HCEC 1CT (cell line): Measurements from ENCODE around the gene COL8A1.

ENCODE experiments used
- DNase-seq: peaks from one replicate; pipeline ENCODE4 v3.0.0-alpha.2; 2017

Gene COL8A1

DNA sequence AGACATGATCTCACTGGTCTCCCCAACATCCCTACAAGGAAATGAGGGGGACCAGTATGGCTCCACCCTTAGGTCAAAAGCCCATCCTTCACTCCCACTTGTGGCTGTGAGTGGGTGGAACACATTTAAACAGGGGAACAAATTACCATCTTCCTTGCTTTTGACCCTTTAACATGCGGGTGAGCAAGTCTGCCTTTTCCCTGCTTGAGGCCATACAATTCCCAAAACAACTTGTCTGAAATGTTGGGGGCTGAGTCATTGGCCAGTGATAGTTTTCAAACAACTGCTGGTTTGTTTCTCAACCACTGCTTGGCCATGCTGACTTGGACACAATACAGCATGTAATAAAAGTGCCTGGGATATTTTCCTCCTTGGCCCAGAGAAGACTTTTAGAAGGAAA, 39.6 kb downstream of the COL8A1 start:
- DNase-seq, result peak; percentile 89

DNA sequence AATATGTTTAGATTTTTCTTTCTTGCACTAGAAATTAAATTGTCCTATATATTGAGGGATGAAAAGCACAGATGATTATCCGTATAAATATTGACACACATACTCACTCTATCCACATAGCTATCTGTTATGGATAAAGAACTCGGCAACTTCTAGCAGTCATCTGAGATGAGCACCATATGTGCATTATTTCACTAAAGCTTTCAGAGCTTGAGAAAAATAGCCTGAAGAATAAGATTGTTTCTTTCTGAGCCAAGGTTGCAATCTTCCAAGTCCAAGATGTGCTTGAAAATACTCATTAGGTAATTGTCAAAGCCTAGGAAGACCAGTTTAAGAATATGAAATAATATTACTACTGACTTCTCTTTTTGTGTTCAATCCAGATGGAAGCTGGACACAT, 40.5 kb downstream of the COL8A1 start:
- no peak for DNase-seq

DNA sequence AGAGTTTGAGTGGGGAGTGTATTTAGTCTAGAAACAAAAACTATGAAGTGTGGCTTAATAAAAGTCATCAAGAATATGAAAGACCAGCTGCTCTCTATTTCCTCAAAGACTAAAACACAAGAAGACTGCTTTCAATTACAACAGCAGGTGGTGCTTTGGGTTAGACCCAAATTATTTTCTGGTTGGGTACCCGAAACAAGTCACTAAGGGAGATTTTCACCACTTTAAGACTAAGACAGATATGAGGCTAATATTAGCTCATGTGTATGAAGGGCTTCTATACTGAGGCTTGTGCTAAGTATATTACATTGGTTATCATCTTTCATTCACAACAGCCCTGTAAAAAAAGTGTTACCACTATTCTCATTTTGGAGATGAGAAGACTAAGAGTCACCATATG, 43.1 kb downstream of the COL8A1 start:
- no peak for DNase-seq

DNA sequence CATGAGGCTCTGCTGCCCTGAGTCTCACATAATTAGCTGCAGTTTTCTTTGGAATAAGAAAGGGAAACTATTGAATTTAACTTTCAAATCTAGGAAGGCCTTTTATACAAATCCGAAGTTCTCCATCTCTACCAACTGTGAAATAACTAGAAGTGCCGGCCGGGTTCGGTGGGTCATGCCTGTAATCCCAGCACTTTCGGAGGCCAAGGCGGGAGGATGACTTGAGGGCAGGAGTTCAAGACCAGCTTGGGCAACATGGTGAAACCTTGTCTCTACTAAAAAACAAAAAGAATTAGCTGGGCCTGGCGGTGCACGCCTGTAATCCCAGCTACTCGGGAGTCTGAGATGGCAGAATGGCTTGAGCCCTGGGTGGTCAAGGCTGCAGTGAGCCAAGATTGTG, 43.6 kb downstream of the COL8A1 start:
- no peak for DNase-seq

DNA sequence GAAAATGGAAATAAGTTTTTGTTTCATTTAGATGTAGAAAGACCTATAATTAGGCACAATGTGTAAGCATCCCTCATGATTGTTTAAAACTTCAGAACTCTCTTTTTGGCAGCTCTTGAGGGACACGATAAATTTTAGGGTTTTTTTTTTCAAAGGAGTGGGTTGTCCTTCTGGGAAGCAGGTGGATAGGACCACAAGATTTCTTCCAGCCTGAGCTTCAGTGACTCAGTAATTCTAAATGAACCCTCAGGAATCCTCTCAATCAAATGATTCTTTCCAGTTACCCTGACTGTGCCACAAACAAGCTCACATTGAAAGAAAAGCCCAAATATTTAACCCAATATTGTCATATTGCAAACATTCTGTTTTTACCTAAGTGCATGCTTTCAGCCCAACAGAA, 45.1 kb downstream of the COL8A1 start:
- DNase-seq, result no peak

DNA sequence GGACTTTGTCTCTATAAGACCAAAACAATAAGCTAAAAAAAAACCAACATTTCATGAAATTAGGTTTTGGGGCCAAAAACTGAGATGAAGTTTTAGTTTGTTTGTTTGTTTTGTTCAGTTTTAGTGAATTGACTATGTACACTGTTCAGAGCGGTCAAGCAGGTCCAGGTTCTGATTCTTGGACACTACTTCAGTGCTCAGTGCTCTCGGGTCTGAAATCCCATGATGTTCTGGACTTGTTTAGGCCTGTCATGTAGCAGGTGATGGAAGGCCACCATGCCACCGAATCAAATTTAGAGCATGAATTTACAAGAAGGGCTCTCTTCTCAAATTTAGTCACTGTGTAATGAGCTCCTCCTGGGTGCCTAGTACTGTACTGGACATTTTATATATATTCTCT, 45.5 kb downstream of the COL8A1 start:
- DNase-seq, result no peak

DNA sequence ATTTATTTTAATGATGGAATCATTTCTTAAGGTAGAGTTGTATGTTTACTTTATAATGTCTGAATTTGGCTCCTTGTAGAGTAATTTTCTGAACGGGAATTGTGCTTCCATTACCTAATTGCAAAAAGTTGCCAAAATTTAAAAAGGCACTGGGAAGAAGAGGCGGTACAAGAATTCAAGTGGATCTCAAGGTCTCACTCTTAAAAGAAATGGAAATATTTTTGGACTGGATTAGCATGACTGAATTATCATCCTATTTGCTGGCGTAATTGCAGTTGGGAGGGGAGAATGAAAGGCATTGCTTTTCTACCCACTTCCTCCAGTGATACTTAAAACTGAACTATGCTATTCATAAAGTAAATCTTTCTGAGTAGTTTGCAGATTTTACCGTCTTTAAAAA, 46.2 kb downstream of the COL8A1 start:
- no peak for DNase-seq

DNA sequence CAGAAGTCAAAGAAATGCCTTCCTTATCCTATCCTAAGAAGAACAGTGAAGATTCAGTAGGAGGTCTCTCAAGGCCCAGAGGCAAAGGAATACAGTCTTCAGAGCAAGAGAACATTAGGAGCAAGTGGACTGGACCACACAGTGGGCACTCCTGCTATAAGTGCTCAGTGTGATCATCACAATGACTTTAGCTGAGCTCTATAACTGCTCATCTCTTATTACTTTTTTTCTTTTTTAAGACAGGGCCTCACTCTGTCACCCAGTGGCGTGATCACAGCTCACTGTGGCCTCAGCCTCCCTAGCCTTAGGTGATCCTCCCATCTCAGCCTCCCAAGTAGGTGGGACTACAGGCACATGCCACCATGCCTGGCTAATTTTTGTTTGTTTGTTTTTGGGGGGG, 48.1 kb downstream of the COL8A1 start:
- DNase-seq, result no peak

DNA sequence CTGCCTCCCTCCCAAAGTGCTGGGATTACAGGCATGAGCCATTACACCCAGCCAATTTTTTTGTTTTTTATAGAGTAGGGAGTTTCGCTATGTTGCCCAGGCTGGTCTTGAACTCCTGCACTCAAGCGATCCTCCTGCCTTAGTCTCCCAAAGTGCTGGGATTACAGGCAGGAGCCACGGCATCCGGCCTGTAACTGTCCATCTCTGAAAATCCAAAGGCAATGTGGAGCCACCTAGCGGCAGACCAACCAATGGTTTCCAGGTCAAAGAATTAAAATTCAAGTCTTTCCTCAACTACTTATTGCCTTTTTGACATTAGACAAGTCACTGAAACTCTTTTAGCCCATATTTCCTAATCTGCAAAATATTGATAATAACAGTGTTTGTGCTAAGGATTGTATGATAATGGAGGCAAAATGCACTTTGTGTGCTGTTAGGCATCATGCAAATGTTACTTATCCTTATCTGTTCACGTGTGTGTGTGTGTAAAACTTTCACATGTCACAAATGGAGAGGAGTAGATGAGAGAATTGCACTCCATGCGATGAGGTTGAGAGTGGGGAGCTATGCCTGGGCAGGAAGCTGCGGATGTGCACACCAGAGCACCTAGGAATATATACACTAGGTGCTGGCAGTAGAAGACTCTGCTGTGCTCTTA, 48.7 kb downstream of the COL8A1 start:
- DNase-seq, result peak; percentile 72

DNA sequence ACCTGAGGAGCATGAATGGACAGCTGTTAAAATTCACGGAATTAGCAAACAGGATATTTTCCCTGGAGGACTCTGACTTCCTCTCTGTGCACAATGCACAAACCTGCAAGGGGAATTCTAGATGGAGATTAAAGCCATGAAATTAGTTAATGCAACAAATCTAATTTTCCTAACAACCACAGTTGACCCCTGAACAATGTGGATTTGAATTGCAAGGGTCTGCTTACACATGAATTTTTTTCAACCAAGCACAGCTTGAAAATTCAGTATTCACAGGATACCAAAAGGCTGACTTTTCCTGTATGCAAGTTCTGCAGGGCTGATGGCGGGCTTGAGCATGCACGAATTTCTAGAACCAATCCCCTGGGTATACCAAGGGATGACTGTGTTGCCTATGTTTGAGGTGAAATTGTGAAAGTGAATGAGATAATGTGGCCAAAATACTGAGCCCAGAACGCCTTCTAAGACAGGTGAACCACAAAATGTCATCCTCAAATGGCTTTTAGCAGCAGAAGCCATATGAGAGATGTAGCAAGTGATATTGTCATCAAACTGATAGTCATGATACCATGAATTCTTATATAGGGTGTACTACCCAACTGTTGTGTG, 52.5 kb downstream of the COL8A1 start:
- no peak for DNase-seq

DNA sequence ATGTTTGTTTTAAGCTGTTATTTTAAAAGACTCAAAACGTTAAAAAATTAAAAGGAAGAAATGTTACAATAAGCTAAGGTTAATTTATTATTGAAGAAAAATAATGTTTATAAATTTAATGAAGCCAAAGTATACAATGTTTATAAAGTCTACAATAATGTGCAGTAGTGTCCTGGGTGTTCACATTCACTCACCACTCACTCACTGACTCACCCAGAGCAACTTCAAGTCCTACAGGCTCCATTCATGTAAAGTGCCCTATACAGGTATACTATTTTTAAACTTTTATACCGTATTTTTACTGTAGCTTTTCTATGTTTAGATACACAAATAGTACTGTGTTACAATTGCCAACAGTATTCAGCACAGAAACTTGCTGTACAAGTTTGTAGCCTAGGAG, 55.2 kb downstream of the COL8A1 start:
- DNase-seq, result no peak

DNA sequence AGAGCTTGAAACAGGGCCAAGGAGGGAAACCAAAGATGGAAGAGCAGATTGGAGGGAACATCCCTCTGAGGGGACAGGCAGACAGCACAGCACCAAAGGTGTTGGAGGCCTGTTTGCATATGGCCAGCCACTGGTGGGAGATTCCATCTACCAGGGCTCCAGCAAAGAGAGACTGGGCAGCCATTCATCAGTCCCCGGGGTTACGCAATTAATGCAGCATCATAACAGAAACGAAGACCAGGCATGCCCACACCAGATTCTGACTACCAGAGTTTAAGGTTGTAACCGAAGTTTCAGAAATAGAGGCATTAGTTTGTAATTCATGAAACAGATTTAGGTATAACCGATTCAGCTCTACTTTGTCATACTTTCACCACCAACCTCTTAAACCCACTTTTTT, 58.1 kb downstream of the COL8A1 start:
- no peak for DNase-seq

DNA sequence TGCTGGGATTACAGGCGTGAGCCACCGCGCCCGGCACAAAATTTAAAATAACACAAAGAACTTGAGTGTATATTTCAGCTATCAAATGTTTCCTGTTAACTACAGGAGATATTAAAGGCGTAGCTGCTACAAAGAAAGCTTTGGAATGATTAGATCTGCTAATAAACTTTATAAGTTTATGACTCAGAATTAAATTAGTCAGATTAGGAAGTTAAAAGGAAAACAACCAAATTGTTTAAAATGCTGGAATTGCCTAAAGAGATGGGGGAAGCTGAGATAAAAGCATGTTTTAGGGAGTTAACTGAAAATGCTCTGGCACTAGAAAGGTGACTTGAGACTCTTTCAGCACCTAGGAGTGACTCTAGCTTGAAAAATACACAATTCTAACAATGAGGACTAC, 58.9 kb downstream of the COL8A1 start:
- no peak for DNase-seq

DNA sequence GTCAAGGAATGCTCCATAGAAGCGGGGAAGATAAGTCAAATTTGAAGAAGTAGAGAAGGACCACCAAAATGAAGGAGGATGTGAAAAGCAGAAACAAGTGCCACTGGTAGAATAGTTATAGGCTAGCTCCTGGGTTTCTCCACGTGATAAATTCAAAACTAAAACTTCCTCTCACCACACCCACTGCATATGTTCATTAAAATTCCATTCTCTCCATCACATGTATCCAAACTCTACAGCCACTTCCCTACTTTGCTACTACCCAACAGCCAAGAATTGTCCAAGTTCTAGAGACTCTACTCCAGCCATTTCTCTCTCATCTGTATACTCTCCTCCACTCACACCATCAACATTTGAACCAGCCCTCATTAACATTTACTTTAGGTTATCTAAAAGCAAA, 60.5 kb downstream of the COL8A1 start:
- DNase-seq, result no peak

DNA sequence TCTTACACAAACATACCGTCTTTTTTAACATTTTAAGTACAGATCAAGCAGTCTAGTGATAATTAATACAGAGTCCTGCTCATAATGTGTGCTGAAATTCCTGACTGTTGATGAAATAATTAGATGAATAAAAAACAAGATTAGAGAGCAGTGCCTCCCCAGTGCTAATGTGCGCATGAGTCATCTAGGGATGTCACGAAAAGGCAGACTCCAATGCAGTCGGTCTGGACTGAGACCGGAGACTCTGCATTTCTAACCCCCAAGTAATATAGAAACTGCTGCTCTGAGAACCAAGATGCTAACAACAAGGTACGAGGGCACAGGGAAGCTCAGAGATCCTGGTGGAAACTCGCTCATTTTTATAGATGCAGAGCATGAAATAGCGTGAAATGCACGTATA, 61.4 kb downstream of the COL8A1 start:
- peak; percentile 41 for DNase-seq

DNA sequence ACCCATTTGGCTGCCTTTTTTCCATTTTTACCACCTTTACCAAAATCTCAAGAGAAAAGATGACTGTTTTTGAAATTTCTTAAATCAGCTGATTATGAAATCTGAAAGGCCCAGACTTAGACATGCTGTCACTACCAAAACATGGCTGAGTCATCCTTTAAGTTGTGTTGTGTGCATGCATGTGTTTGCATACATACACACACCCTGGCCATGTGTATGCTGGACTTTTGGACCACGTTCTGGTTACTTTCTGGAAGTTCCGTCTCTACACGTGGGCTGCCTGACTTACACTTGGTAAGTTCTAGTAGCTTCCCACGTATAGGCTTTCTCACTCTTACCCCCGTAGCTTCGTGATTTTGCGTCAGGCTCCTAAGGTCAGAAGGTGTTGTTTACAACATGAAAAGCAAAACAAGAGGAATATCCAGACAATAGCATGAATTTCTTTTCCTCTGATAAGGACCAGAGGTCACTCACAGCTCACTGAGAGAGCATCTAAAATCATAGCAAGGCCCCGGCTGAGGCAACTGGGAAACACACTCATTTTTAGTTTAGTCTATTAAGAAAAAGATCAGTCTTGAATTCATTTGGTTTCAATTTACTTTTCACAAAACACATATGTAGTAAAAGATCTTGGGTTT, 62.4 kb downstream of the COL8A1 start:
- peak; percentile 59 for DNase-seq

DNA sequence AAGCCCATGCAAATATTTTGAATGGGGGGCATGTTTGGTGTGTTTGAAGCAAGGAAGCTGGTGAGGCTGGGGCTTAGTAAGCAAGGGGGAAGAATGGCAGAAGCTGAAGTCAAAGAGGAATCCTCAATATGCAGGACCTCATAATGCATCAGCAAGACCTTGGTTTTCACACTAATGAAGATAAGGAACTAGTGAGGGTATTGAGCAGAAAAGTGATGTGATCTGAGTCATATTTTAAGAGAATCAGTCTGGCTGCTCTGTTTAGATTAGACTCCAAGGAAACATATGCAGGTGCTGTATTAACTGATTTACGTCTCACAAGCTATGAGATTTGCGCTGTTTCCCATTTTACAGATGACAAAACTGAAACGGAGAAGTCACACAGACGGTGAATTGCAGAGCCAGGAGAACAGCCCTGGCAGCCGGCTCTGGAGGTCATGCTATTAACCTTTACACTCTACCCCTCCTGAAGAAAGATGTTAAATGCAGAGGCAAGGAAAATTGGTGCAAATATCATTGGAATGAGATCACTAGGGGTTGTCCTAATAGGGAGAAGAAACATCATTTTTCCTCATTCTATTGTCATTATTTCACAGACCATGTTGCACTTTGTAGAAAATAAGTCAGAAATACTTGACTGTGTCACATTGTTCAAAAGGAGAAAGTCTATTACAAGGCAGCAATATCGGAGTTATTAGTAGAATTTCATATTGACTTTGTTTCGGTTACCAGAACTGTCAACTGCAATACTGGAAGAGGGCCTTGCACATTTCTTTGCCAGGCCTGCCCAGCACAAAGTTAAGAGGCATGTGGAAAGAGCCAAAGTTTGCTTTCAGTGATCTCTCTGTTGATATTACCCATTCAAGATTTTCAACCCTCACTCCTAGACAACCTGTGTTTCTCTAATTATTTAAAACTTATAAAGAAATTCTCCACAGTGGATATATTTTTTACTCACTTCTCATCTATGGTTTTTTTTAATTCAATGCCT, 64.9 kb downstream of the COL8A1 start:
- no peak for DNase-seq

DNA sequence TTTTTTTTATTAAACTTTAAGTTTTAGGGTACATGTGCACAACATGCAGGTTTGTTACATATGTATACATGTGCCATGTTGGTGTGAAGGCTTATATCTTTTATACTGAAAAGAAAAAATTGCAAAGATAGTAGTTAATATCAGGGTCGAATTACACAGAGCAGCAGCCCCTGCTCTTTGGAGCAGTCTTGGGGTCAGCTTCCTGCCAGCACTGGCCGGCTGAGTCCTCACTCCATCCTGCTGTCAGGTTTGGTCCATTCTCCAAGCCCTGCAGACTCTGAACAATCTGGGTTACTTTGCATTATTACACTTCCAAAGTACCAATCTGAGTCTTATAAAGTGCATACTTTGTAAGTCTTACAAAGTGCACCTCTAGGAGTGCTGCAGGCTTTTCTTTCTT, 66.0 kb downstream of the COL8A1 start:
- no peak for DNase-seq

DNA sequence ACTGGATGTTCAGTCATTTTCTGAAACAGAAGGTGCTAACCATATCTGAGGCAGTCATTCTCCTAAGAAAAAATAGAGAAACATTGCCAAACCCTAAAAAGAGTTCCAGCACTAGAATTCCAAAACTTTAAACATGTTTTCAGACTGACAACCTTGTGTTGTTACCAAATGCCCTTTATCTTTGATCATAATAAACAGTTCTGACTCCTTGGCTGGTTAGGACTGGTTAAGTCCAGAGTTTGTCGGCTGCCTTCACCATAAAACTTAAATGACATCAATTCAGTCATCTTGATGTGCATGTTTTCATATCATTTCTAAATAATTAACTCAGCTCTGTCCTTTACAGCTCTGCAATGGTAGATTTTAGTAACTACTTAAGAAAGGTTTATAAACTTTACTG, 68.0 kb downstream of the COL8A1 start:
- DNase-seq, result no peak

DNA sequence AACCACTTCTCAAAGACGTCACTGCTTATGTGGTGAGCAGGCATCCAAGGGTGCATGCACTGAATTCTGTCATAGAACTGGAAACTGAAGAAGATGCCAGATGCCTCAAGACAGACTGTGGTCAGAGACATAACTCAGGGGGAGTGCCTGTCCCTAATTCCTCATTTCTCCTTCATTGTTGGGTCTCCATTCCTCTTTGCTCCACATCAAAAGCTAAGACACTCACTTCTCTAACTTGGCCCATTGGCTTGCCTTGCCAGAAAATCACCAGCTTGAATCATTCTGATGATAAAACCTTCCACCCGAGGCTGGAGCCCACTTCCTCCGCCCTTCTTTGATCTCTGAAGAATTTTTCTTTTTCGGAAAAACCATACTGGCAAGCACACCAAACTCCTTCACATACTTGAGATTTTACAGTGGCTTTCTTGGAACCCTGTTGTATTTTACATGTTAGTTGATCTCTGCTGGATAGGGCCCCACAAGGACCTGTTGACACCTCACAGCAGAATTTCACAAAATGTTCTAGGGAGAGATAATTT, 69.9 kb downstream of the COL8A1 start:
- no peak for DNase-seq

DNA sequence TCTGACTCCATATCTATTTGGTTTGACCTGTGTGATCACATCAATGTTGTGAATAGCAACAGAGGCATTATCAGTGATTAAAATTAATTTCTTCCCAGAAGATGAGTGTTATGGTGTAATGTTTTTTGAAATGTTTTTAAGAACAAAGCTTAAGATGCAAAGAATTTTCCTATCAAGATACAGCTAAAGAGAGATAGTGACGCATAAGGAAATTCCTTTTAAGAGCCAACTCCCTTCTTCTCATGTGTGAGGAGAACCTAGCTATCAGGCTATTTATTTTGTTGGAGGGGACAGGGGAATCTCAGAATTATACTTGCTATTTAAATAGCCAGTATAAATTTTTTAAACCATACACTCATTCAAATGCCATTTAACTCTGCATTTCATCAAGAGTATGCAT, 71.3 kb downstream of the COL8A1 start:
- no peak for DNase-seq

DNA sequence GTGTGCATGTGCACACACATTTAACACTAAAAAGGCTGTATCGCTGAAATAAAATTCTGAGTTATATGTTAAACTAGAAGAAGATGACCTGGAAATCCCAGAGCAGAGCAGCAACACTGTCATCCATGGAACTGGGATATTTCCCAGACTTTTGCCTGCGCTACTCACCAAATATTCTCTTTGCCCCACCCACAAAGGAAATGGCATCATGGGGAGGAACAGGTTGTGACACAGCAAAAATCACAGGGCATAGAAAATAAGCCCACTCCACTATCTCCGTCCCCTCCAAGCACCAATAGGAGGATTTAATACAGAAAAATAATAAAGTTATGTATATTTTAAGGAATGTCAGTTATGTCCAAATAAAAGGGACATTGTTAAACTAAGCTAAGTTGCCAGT, 71.7 kb downstream of the COL8A1 start:
- no peak for DNase-seq

DNA sequence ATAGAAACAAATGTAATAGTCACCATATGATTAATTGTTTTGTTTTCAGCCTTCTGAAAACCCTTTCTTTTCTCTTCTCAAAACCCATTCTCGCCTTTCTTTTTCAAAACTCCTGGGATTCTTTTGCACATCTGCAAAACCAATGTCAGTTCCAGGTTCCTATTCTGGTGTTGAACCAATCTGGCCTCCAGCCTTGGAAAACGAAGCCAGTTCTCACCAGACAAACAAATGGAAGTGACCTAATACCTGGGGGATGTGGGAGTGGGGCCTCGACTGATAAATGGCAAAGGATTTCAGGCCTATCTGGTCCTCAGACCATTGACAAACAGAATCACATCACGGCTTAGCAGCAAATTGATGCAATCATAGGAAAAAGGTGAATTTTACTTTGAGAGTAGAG, 73.0 kb downstream of the COL8A1 start:
- no peak for DNase-seq
